Measurements from ENCODE around the gene INO80D. TPM values are rescaled to one million over a fixed set of nuclear protein-coding genes. Genes with fewer than 3 reads are reported as not detected.

The INO80D gene
- total RNA-seq, 1 donor from 2014 or later: 25.2 TPM

DNA sequence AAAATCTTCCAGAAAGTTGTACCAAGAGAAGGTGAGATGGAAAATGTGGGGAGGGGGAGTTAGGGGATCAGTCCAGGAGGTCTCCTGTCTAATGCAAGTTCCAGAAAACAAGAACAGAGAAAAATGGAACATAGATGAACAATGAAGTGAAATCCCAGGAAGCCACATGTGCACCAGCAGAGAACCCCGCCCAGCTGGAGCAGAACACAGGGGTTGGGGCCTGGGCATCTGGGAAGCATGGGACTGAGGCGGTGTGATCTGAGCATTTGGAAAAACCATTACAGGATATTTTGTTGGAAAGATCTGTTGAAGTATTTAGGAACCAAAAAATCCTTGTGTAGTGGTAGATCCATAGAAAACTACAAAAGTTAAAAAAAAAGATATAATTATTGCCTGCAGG lies 133.7 kb downstream of the INO80D start:
- Mint-ChIP-seq H3K9me3 (ENCODE audit: low read depth) (peaks cover 18% of the 10 kb centered on the region), H3K27me3 (peaks cover 3% of the 10 kb centered on the region), H3K27ac (no peak overlapping the region), H3K4me3 (ENCODE audit: low read depth) (no peak overlapping the region), H3K4me1 (ENCODE audit: low read depth) (no peaks in the 10 kb centered on the region), H3K36me3 (ENCODE audit: insufficient read depth) (no peaks in the 10 kb centered on the region)
- TF ChIP-seq, protein P1, sequence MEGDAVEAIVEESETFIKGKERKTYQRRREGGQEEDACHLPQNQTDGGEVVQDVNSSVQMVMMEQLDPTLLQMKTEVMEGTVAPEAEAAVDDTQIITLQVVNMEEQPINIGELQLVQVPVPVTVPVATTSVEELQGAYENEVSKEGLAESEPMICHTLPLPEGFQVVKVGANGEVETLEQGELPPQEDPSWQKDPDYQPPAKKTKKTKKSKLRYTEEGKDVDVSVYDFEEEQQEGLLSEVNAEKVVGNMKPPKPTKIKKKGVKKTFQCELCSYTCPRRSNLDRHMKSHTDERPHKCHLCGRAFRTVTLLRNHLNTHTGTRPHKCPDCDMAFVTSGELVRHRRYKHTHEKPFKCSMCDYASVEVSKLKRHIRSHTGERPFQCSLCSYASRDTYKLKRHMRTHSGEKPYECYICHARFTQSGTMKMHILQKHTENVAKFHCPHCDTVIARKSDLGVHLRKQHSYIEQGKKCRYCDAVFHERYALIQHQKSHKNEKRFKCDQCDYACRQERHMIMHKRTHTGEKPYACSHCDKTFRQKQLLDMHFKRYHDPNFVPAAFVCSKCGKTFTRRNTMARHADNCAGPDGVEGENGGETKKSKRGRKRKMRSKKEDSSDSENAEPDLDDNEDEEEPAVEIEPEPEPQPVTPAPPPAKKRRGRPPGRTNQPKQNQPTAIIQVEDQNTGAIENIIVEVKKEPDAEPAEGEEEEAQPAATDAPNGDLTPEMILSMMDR (IDR thresholded peaks at IDR 0.05; ENCODE audit: unreplicated experiment): no peak
- no peak for DNase-seq (ENCODE audit: low spot score, unreplicated experiment)

DNA sequence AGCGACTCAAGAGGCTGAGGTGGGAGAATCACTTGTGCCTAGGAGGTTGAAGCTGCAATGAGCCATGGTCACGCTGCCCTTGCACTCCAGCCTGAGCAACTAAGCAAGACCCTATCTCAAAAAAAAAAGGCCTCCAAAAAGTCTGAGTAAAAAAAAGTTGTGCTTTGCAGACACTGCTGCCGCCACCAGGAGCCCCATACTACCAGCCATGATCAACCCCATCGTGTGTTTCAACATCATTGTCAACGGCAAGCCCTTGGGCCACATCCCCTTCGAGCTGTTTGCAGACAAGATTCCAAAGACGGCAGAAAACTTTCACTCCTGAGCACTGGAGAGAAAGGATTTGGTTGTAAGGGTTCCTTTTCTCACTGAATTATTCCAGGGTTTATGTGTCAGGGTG lies 137.1 kb downstream of the INO80D start:
- Mint-ChIP-seq H3K4me1 (ENCODE audit: low read depth) (no peaks in the 10 kb centered on the region), H3K36me3 (ENCODE audit: insufficient read depth) (no peaks in the 10 kb centered on the region), H3K27ac (no peak overlapping the region), H3K4me3 (ENCODE audit: low read depth) (no peak overlapping the region), H3K9me3 (ENCODE audit: low read depth) (peaks cover 18% of the 10 kb centered on the region), H3K27me3 (peaks cover 10% of the 10 kb centered on the region)
- DNase-seq (ENCODE audit: low spot score, unreplicated experiment): no peak
- TF ChIP-seq, protein P1 (IDR thresholded peaks at IDR 0.05; ENCODE audit: unreplicated experiment): no peak

DNA sequence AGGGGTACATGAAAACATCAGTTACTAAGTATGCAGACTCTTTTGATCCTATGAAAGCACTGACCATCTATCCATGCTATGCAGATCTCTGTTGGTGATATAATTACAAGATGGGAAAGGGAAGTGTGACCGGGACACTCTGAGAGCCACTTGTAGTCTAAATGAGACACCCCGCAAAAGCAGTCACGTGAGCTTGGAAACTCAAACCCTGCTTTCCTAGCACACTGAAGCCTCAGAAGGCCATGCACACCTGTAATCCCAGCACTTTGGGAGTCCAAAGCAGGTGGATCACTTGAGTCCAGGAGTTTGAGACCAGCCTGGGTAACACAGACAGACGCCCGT lies 137.5 kb downstream of the INO80D start:
- TF ChIP-seq, protein P1 (IDR thresholded peaks at IDR 0.05; ENCODE audit: unreplicated experiment): no peak
- Mint-ChIP-seq H3K36me3 (ENCODE audit: insufficient read depth) (no peaks in the 10 kb centered on the region), H3K27me3 (peaks cover 10% of the 10 kb centered on the region), H3K9me3 (ENCODE audit: low read depth) (peaks cover 18% of the 10 kb centered on the region), H3K27ac (no peak overlapping the region), H3K4me3 (ENCODE audit: low read depth) (no peak overlapping the region), H3K4me1 (ENCODE audit: low read depth) (no peaks in the 10 kb centered on the region)
- DNase-seq (ENCODE audit: low spot score, unreplicated experiment): no peak

DNA sequence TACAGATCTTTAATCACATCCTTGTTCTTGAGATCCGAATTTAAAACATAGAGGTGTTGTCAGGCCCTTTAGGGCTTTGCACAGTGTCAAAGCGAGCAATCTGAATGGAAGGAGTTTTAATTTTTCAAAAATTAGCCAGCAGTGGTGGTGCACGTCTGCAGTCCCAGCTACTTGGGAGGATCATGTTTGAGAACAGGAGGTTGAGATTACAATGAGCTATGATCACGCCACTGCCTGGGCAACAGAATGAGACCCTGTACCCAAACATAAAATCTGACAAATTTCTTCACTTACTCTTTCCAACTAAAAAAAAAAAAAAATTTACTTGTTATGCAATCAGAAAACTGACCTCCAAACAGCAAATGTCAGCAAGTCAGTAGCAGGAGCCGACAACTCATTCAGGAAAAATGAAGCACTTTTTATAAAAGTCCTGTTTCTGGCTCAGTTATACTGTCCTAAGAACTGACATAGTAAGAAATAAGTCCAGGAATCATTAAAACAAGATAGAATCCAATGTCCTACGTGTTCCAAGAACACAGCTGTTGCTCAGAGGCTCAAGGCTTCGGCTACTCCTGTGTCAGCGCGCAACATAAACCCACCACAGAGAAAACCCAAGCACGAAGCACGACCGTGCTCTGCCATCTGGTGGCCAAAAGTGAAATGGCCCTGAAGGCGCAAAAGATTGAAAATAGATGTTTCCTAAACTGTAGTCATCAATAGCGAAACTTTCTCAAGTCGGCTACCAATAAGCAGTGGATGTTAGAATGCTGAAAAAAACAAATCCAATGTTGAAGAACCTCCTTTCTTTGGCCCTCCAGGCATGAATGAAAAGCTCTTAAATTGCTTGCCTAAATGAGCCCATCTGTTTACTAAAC lies 138.1 kb downstream of the INO80D start:
- Mint-ChIP-seq H3K4me3 (ENCODE audit: low read depth) (no peak overlapping the region), H3K36me3 (ENCODE audit: insufficient read depth) (no peaks in the 10 kb centered on the region), H3K4me1 (ENCODE audit: low read depth) (no peaks in the 10 kb centered on the region), H3K9me3 (ENCODE audit: low read depth) (peaks cover 15% of the 10 kb centered on the region), H3K27me3 (peaks cover 10% of the 10 kb centered on the region), H3K27ac (no peak overlapping the region)
- TF ChIP-seq, protein P1 (IDR thresholded peaks at IDR 0.05; ENCODE audit: unreplicated experiment): peak; percentile 96
- peak; percentile 49 for DNase-seq (ENCODE audit: low spot score, unreplicated experiment)

DNA sequence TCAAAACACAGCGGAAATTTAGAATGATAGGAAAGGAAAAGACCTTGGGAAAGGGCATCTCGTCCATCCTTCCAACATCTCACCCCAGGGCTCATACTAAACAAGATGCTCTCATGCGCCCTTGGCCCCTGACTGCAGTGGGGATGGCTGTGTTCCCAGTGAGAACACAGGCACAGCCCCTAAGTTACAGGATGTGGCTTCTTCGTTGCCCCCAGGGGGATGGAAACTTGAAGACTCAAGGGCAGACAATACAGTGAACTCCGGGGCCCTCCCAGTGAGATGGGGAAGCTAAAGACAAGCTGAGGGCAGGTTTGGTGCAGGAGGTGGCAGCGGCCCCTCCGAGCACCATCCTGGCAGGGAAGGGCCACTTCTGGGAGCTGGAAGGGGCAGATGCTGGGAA lies 139.7 kb downstream of the INO80D start:
- DNase-seq (ENCODE audit: low spot score, unreplicated experiment): no peak
- peaks cover 10% of the 10 kb centered on the region for H3K27me3 Mint-ChIP-seq
- TF ChIP-seq, protein P1 (IDR thresholded peaks at IDR 0.05; ENCODE audit: unreplicated experiment): no peak
- H3K4me1 Mint-ChIP-seq (ENCODE audit: low read depth): no peaks in the 10 kb centered on the region
- H3K9me3 Mint-ChIP-seq (ENCODE audit: low read depth): peaks cover 3% of the 10 kb centered on the region
- H3K36me3 Mint-ChIP-seq (ENCODE audit: insufficient read depth): no peaks in the 10 kb centered on the region
- no peak overlapping the region for H3K27ac Mint-ChIP-seq
- H3K4me3 Mint-ChIP-seq (ENCODE audit: low read depth): no peak overlapping the region

Other genes starting within 250 kb of the INO80D start
- 71.6 and 77.6 TPM in 2 replicates for gene NDUFS1, start 73.3 kb upstream of the INO80D start, total RNA-seq
- gene EEF1B2, start 73.7 kb upstream of the INO80D start, total RNA-seq: 453 and 492 TPM in 2 replicates
- 41.4 and 42.9 TPM in 2 replicates for gene ZDBF2, start 188.5 kb upstream of the INO80D start, total RNA-seq

Measured in progenitor cell of endocrine pancreas (in vitro differentiated cells).